ENCODE measurements around the gene IQGAP2.

GRCh38 chr5:76532052-76532451 lies 129.0 kb downstream of the IQGAP2 start:
- TF ChIP-seq EZH2phosphoT487 (IDR thresholded peaks at IDR 0.05; ENCODE audit: borderline replicate concordance): no peak
- TF ChIP-seq CTCF (conservative IDR thresholded peaks at IDR 0.05; ENCODE audit: low read length): no peak
